Ovary (tissue), 3 donors: ENCODE data around the gene C1QA.

ENCODE experiments used
- CTCF ChIP-seq, 3 donors: fragments of 450-650 bp in 2 of 3; fragments of 200-600 bp in 1 of 3; IDR thresholded peaks; one replicate each; pipeline versions ENCODE4 v1.5.1 to v1.8.0; 2016 to 2022; ENCODE audit warnings: antibody characterized with exemption in 3 of 3, mild to moderate bottlenecking in 1 of 3
- POLR2A ChIP-seq: fragments of 450-650 bp; IDR thresholded peaks from one replicate; pipeline ENCODE4 v1.6.1; 2017; ENCODE audit warnings: antibody characterized with exemption, mild to moderate bottlenecking, moderate library complexity
- donor health status: DM: no; HTN: no; CAD: no.

DNA sequence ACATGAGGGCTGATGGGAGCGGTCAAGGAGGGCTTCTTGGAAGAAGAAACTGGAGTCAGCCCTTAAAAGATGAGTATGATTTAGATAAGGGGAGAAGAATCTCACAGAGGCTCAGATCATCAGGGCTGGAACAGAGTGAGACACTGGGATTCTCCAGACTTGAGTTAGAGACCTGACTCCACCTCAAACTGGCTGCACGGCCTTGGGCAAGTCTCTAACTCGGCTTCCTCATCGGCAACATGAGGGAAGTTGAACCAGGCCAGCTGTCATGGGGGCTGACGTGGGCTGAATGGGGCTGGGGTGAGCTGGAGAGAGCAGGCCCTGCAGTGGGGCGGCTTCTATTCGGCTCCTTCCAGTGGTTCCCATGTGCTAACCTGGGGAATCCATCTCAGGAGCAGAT lies 9.5 kb downstream of the C1QA start:
- TF ChIP-seq CTCF (IDR thresholded peaks at IDR 0.05) (no peak), POLR2A (no peak)
